Central memory CD8-positive, alpha-beta T cell (primary cell): Measurements from ENCODE around the gene TLE5.

Experiments
- ATAC-seq: fragments of 150-1000 bp; cut with Tn5 transposase; replicated peaks from 2 replicates; pipeline ENCODE4 v1.10.0; 2022; ENCODE audit warnings: mild to moderate bottlenecking, moderate FRiP score, moderate number of reproducible peaks; ENCODE audit not compliant: poor library complexity, severe bottlenecking; ENCODE audit errors: extremely low read depth
- DNase-seq, 2 donors: peaks; one replicate each; pipeline ENCODE4 v3.0.0; 2021; ENCODE audit warnings: low spot score in 2 of 2
- H3K27ac Mint-ChIP-seq: one replicate; pipeline ENCODE4 v1.8.0; 2022; ENCODE audit warnings: low read depth, mild to moderate bottlenecking, moderate library complexity, mixed read lengths
- H3K27me3 Mint-ChIP-seq: one replicate; pipeline ENCODE4 v1.8.0; 2022; ENCODE audit warnings: mixed read lengths
- H3K36me3 Mint-ChIP-seq: one replicate; pipeline ENCODE4 v1.8.0; 2022; ENCODE audit warnings: mild to moderate bottlenecking, moderate library complexity, mixed read lengths; ENCODE audit not compliant: insufficient read depth
- H3K4me1 Mint-ChIP-seq: one replicate; pipeline ENCODE4 v1.8.0; 2022; ENCODE audit warnings: mixed read lengths
- H3K4me3 Mint-ChIP-seq: one replicate; pipeline ENCODE4 v1.8.0; 2022; ENCODE audit warnings: mild to moderate bottlenecking, moderate library complexity, mixed read lengths
- H3K9me3 Mint-ChIP-seq: one replicate; pipeline ENCODE4 v1.8.0; 2022; ENCODE audit warnings: mixed read lengths

TLE5 gene

GRCh38 chr19:3062165-3063105, at the start of gene TLE5:
TLE5 (minus strand) TSS chr19:3062495; CDS start chr19:3062200, 295 bp downstream.
- Mint-ChIP-seq H3K27me3 (no peaks in the 10 kb centered on the region), H3K4me3 (peak within 1 kb of the TSS; percentile 86), H3K4me1 (peaks cover 29% of the 10 kb centered on the region), H3K27ac (peak within 1 kb of the TSS; percentile 86), H3K9me3 (no peaks in the 10 kb centered on the region), H3K36me3 (peaks cover 31% of the 10 kb centered on the region)
- ATAC-seq: peak; percentile 42
- peak; percentile 46 to 49 for DNase-seq

GRCh38 chr19:3111586-3112247, 49.4 kb upstream of the TLE5 start:
- ATAC-seq: no peak
- H3K4me3 Mint-ChIP-seq: no peak overlapping the region
- peaks cover 8% of the 10 kb centered on the region for H3K27me3 Mint-ChIP-seq
- no peak overlapping the region for H3K27ac Mint-ChIP-seq
- peaks cover 5% of the 10 kb centered on the region for H3K4me1 Mint-ChIP-seq
- H3K36me3 Mint-ChIP-seq: peaks cover 2% of the 10 kb centered on the region
- H3K9me3 Mint-ChIP-seq: no peaks in the 10 kb centered on the region
- DNase-seq: no peak

GRCh38 chr19:3110126-3110825, 48.0 kb upstream of the TLE5 start:
- ATAC-seq: no peak
- Mint-ChIP-seq H3K27ac (no peak overlapping the region), H3K9me3 (no peaks in the 10 kb centered on the region), H3K4me1 (peaks cover 5% of the 10 kb centered on the region), H3K36me3 (peaks cover 2% of the 10 kb centered on the region), H3K4me3 (no peak overlapping the region), H3K27me3 (peaks cover 8% of the 10 kb centered on the region)
- no peak for DNase-seq

GRCh38 chr19:3109491-3109890, 47.2 kb upstream of the TLE5 start:
- Mint-ChIP-seq H3K27ac (no peak overlapping the region), H3K27me3 (peaks cover 8% of the 10 kb centered on the region), H3K4me1 (peaks cover 5% of the 10 kb centered on the region), H3K4me3 (no peak overlapping the region), H3K36me3 (peaks cover 2% of the 10 kb centered on the region), H3K9me3 (no peaks in the 10 kb centered on the region)
- ATAC-seq: no peak
- DNase-seq: no peak

- H3K4me3 Mint-ChIP-seq: no peak overlapping the region
- no peak overlapping the region for H3K27ac Mint-ChIP-seq
- H3K9me3 Mint-ChIP-seq: no peaks in the 10 kb centered on the region
- H3K27me3 Mint-ChIP-seq: peaks cover 8% of the 10 kb centered on the region
- peaks cover 10% of the 10 kb centered on the region for H3K4me1 Mint-ChIP-seq
- DNase-seq (peak; percentile 42 to 64), ATAC-seq (peak; percentile 46)
- peaks cover 5% of the 10 kb centered on the region for H3K36me3 Mint-ChIP-seq
Measured at GRCh38 chr19:3108775-3109174, 46.5 kb upstream of the TLE5 start.

GRCh38 chr19:3107658-3108057, 45.4 kb upstream of the TLE5 start:
- Mint-ChIP-seq H3K9me3 (no peaks in the 10 kb centered on the region), H3K4me3 (no peak overlapping the region), H3K27ac (no peak overlapping the region)

GRCh38 chr19:3106509-3107141, 44.3 kb upstream of the TLE5 start:
- Mint-ChIP-seq H3K4me1 (peaks cover 10% of the 10 kb centered on the region), H3K27ac (no peak overlapping the region), H3K4me3 (no peak overlapping the region), H3K27me3 (peaks cover 17% of the 10 kb centered on the region), H3K9me3 (no peaks in the 10 kb centered on the region), H3K36me3 (peaks cover 6% of the 10 kb centered on the region)
- ATAC-seq (no peak), DNase-seq (no peak)

More at GRCh38 chr19:3107658-3108057, 45.4 kb upstream of the TLE5 start:
- ATAC-seq (no peak), DNase-seq (no peak)
- Mint-ChIP-seq H3K27me3 (peaks cover 8% of the 10 kb centered on the region), H3K36me3 (peaks cover 6% of the 10 kb centered on the region), H3K4me1 (peaks cover 10% of the 10 kb centered on the region)

GRCh38 chr19:3105641-3106508, 43.6 kb upstream of the TLE5 start:
- Mint-ChIP-seq H3K9me3 (no peaks in the 10 kb centered on the region), H3K27me3 (peaks cover 25% of the 10 kb centered on the region), H3K4me1 (peaks cover 10% of the 10 kb centered on the region), H3K36me3 (peaks cover 6% of the 10 kb centered on the region), H3K4me3 (no peak overlapping the region), H3K27ac (no peak overlapping the region)
- ATAC-seq (no peak), DNase-seq (no peak)

GRCh38 chr19:3104708-3104983, 42.4 kb upstream of the TLE5 start:
- H3K27ac Mint-ChIP-seq: no peak overlapping the region
- H3K4me3 Mint-ChIP-seq: no peak overlapping the region
- no peaks in the 10 kb centered on the region for H3K9me3 Mint-ChIP-seq

GRCh38 chr19:3102239-3103140, 40.2 kb upstream of the TLE5 start:
- Mint-ChIP-seq H3K27me3 (peaks cover 31% of the 10 kb centered on the region), H3K4me1 (peaks cover 13% of the 10 kb centered on the region), H3K27ac (no peak overlapping the region), H3K9me3 (no peaks in the 10 kb centered on the region), H3K36me3 (peaks cover 6% of the 10 kb centered on the region), H3K4me3 (no peak overlapping the region)
- no peak for ATAC-seq
- DNase-seq: no peak

More at GRCh38 chr19:3104708-3104983, 42.4 kb upstream of the TLE5 start:
- peaks cover 10% of the 10 kb centered on the region for H3K4me1 Mint-ChIP-seq
- peaks cover 6% of the 10 kb centered on the region for H3K36me3 Mint-ChIP-seq
- DNase-seq (no peak), ATAC-seq (no peak)
- peaks cover 28% of the 10 kb centered on the region for H3K27me3 Mint-ChIP-seq
